NCI-H345 treated with DMSO at 0.1 percent for 48 hours (cell line): ENCODE data around the gene PLEKHF1.
"Not testable (repeated sequence)": the region's sequence is repeated elsewhere in the genome, so short reads cannot be mapped to it uniquely, and the experiment has no call there.

Experiments used
- DNase-seq: peaks from one replicate; lab custom pipeline; 2025; ENCODE audit not compliant: unreplicated experiment; lab: John Stamatoyannopoulos, UW

The PLEKHF1 gene

GRCh38 chr19:29665215-29665825, at the start of gene PLEKHF1:
PLEKHF1 (plus strand) TSS chr19:29665461; CDS start chr19:29673840, 8,379 bp downstream.
- peak; percentile 64 for DNase-seq

- no peak for DNase-seq
Observed at GRCh38 chr19:29615891-29616425, 49.3 kb upstream of the PLEKHF1 start.

- DNase-seq, result no peak
Observed at GRCh38 chr19:29616541-29616940, 48.7 kb upstream of the PLEKHF1 start.

- DNase-seq, result no peak
Observed at GRCh38 chr19:29617366-29618266, 47.6 kb upstream of the PLEKHF1 start.

- no peak for DNase-seq
Observed at GRCh38 chr19:29618434-29618833, 46.8 kb upstream of the PLEKHF1 start.

GRCh38 chr19:29618871-29619270, 46.4 kb upstream of the PLEKHF1 start:
- no peak for DNase-seq

GRCh38 chr19:29620931-29621351, 44.3 kb upstream of the PLEKHF1 start:
- no peak for DNase-seq

- DNase-seq, result no peak
Observed at GRCh38 chr19:29622166-29623070, 42.8 kb upstream of the PLEKHF1 start.

GRCh38 chr19:29623726-29624488, 41.4 kb upstream of the PLEKHF1 start:
- DNase-seq, result no peak

- no peak for DNase-seq
Observed at GRCh38 chr19:29624489-29625185, 40.6 kb upstream of the PLEKHF1 start.

- no peak for DNase-seq
Observed at GRCh38 chr19:29625186-29625651, 40.0 kb upstream of the PLEKHF1 start.

GRCh38 chr19:29626386-29626785, 38.9 kb upstream of the PLEKHF1 start:
- DNase-seq, result no peak

GRCh38 chr19:29626832-29627231, 38.4 kb upstream of the PLEKHF1 start:
- DNase-seq, result not testable (repeated sequence)

- no peak for DNase-seq
Observed at GRCh38 chr19:29628661-29629385, 36.4 kb upstream of the PLEKHF1 start.

- DNase-seq, result no peak
Observed at GRCh38 chr19:29629836-29630534, 35.3 kb upstream of the PLEKHF1 start.

- DNase-seq, result no peak
Observed at GRCh38 chr19:29630655-29631054, 34.6 kb upstream of the PLEKHF1 start.

- no peak for DNase-seq
Observed at GRCh38 chr19:29631450-29631849, 33.8 kb upstream of the PLEKHF1 start.

- DNase-seq, result no peak
Observed at GRCh38 chr19:29634002-29634401, 31.3 kb upstream of the PLEKHF1 start.
